ENCODE measurements around the gene TNPO1. TPM values are rescaled to one million over a fixed set of nuclear protein-coding genes. Genes with fewer than 3 reads are reported as not detected.

TNPO1 gene
- total and polyA plus RNA-seq, 2 experiments from 2014 or later = 53.5 to 128 TPM

DNA sequence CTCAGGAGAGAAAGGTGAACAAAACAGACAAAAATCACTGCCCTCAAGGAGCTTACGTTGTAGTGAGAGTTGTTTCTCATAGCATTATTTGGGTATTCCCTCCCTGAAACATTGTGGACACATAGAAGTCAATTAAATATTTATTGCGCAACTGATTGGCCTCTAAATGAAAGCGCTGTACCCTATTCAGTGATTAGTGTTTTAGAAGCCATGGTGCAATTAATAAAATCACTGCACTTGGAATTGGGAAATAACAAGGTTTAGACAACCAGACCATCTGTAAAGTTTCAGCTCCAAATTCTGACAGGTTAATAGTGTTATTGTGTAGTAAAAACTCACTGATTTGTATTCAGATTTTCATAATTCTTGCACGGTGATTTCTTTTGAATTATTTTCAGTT, 35.9 kb downstream of the TNPO1 start:
- WGBS (ENCODE audit: low lambda C conversion rate, missing lambda C conversion rate) = 92% methylated on average over 4 of the region's 4 CpGs
- Histone ChIP-seq H3K9me2 (replicated peaks; ENCODE audit: insufficient read depth) (no peaks in the 10 kb centered on the region), H3K27me3 (no peaks in the 10 kb centered on the region), H3K4me1 (ENCODE audit: insufficient read depth) (peaks cover 32% of the 10 kb centered on the region), H3K36me3 (replicated peaks; ENCODE audit: insufficient read depth, low read depth) (no peaks in the 10 kb centered on the region), H3K79me2 (peaks cover 90% of the 10 kb centered on the region), H2AFZ (no peak overlapping the region), H3K4me3 (no peak overlapping the region), H3K4me2 (peak overlapping the region; percentile 89), H4K20me1 (ENCODE audit: insufficient read depth, poor library complexity, severe bottlenecking) (peaks cover 60% of the 10 kb centered on the region), H3K9me3 (ENCODE audit: low read depth) (no peaks in the 10 kb centered on the region), H3K27ac (no peak overlapping the region)
- no peak for TF ChIP-seq EZH2phosphoT487 (IDR thresholded peaks at IDR 0.05; ENCODE audit: low read depth, severe bottlenecking, unreplicated experiment)
- TF ChIP-seq EZH2 (IDR thresholded peaks at IDR 0.05; ENCODE audit: borderline replicate concordance) = no peak
- TF ChIP-seq, protein P1, sequence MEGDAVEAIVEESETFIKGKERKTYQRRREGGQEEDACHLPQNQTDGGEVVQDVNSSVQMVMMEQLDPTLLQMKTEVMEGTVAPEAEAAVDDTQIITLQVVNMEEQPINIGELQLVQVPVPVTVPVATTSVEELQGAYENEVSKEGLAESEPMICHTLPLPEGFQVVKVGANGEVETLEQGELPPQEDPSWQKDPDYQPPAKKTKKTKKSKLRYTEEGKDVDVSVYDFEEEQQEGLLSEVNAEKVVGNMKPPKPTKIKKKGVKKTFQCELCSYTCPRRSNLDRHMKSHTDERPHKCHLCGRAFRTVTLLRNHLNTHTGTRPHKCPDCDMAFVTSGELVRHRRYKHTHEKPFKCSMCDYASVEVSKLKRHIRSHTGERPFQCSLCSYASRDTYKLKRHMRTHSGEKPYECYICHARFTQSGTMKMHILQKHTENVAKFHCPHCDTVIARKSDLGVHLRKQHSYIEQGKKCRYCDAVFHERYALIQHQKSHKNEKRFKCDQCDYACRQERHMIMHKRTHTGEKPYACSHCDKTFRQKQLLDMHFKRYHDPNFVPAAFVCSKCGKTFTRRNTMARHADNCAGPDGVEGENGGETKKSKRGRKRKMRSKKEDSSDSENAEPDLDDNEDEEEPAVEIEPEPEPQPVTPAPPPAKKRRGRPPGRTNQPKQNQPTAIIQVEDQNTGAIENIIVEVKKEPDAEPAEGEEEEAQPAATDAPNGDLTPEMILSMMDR (IDR thresholded peaks at IDR 0.05; ENCODE audit: poor library complexity) = no peak
- no peak for DNase-seq (ENCODE audit: low spot score)

DNA sequence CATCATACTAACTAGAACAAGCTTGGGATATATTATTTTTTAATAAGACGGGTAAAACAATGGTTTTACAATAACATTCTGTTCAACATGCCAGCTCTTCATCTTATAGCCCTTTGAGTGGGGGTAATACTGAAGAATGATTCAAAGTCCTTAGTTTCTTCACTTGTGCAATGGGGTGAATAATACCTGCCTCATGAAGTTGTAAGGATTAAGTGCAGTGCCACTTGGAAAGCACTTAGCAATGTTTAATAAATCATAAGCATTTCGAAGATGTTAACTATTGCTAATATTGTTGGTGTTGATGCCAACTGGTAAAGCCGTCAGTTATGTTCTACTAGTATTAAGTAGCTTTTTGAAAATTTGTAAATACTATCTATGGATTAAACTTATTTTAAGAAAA, 38.0 kb downstream of the TNPO1 start:
- Histone ChIP-seq H3K27me3 (no peaks in the 10 kb centered on the region), H3K27ac (no peak overlapping the region), H2AFZ (no peak overlapping the region), H3K9me2 (replicated peaks; ENCODE audit: insufficient read depth) (no peaks in the 10 kb centered on the region), H3K4me1 (ENCODE audit: insufficient read depth) (peaks cover 26% of the 10 kb centered on the region), H3K79me2 (peaks cover 97% of the 10 kb centered on the region), H3K36me3 (replicated peaks; ENCODE audit: insufficient read depth, low read depth) (no peaks in the 10 kb centered on the region), H4K20me1 (ENCODE audit: insufficient read depth, poor library complexity, severe bottlenecking) (peaks cover 63% of the 10 kb centered on the region), H3K9me3 (ENCODE audit: low read depth) (no peaks in the 10 kb centered on the region), H3K4me2 (no peak overlapping the region), H3K4me3 (no peak overlapping the region)
- DNase-seq (ENCODE audit: low spot score) = no peak
- 94% methylated on average over 3 of the region's 3 CpGs for WGBS (ENCODE audit: low lambda C conversion rate, missing lambda C conversion rate)
- TF ChIP-seq EZH2 (IDR thresholded peaks at IDR 0.05; ENCODE audit: borderline replicate concordance) (no peak), EZH2phosphoT487 (IDR thresholded peaks at IDR 0.05; ENCODE audit: low read depth, severe bottlenecking, unreplicated experiment) (no peak)
- TF ChIP-seq, protein P1 (IDR thresholded peaks at IDR 0.05; ENCODE audit: poor library complexity) = no peak

DNA sequence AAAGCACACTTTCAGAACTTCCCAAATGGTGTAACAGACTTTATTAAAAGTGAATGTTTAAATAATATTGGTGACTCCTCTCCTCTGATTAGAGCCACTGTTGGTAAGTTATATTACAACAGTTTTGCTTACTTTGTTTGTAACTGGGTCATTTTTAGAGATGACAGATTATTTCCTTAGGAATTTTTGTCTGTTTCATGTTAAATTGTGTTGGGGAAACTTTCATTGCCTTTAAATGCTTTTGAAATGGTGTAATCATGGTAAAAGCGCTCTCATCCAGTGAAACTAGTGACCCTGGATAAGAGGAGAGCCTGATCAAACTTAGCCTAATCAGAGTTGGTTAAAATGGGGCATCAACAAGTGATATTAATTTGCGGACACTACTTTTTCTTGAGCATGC, 39.4 kb downstream of the TNPO1 start:
- H3K9me2 ChIP-seq (replicated peaks; ENCODE audit: insufficient read depth) = no peaks in the 10 kb centered on the region
- H3K27me3 ChIP-seq = no peaks in the 10 kb centered on the region
- TF ChIP-seq EZH2 (IDR thresholded peaks at IDR 0.05; ENCODE audit: borderline replicate concordance) = no peak
- no peak for TF ChIP-seq EZH2phosphoT487 (IDR thresholded peaks at IDR 0.05; ENCODE audit: low read depth, severe bottlenecking, unreplicated experiment)
- TF ChIP-seq, protein P1 (IDR thresholded peaks at IDR 0.05; ENCODE audit: poor library complexity) = no peak
- H3K4me1 ChIP-seq (ENCODE audit: insufficient read depth) = peaks cover 15% of the 10 kb centered on the region
- no peaks in the 10 kb centered on the region for H3K36me3 ChIP-seq (replicated peaks; ENCODE audit: insufficient read depth, low read depth)
- H4K20me1 ChIP-seq (ENCODE audit: insufficient read depth, poor library complexity, severe bottlenecking) = peaks cover 58% of the 10 kb centered on the region
- no peaks in the 10 kb centered on the region for H3K9me3 ChIP-seq (ENCODE audit: low read depth)
- DNase-seq (ENCODE audit: low spot score) = no peak
- H3K27ac ChIP-seq = no peak overlapping the region
- no peak overlapping the region for H2AFZ ChIP-seq
- peaks cover 97% of the 10 kb centered on the region for H3K79me2 ChIP-seq
- H3K4me2 ChIP-seq = no peak overlapping the region
- H3K4me3 ChIP-seq = no peak overlapping the region
- 86% methylated on average over 2 of the region's 2 CpGs for WGBS (ENCODE audit: low lambda C conversion rate, missing lambda C conversion rate)

DNA sequence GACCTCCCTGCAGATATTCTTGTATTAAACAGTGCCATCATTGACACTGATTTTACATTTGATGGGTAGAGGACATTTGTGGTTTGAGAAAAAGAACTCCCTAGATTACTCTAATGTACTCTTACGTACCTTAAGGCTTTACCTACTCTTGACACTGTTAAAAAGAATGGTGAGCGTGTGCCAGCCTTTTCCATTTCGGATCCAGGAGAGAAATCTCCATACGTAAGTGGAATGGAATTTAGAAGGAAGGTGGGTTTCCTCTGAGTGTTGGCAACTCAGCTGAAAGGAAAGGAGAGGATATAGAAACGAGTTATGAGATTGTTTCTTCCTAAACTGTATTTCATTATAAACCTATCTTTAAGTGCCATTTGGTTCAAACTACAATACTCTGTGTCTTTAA, 40.9 kb downstream of the TNPO1 start:
- TF ChIP-seq EZH2 (IDR thresholded peaks at IDR 0.05; ENCODE audit: borderline replicate concordance) (no peak), EZH2phosphoT487 (IDR thresholded peaks at IDR 0.05; ENCODE audit: low read depth, severe bottlenecking, unreplicated experiment) (no peak)
- TF ChIP-seq, protein P1 (IDR thresholded peaks at IDR 0.05; ENCODE audit: poor library complexity) = no peak
- peaks cover 6% of the 10 kb centered on the region for H3K4me1 ChIP-seq (ENCODE audit: insufficient read depth)
- peaks cover 97% of the 10 kb centered on the region for H3K79me2 ChIP-seq
- no peak for DNase-seq (ENCODE audit: low spot score)
- 88% methylated on average over 5 of the region's 5 CpGs for WGBS (ENCODE audit: low lambda C conversion rate, missing lambda C conversion rate)
- H2AFZ ChIP-seq = no peak overlapping the region
- no peaks in the 10 kb centered on the region for H3K27me3 ChIP-seq
- H3K27ac ChIP-seq = no peak overlapping the region
- peaks cover 55% of the 10 kb centered on the region for H4K20me1 ChIP-seq (ENCODE audit: insufficient read depth, poor library complexity, severe bottlenecking)
- no peaks in the 10 kb centered on the region for H3K36me3 ChIP-seq (replicated peaks; ENCODE audit: insufficient read depth, low read depth)
- H3K4me2 ChIP-seq = no peak overlapping the region
- no peaks in the 10 kb centered on the region for H3K9me2 ChIP-seq (replicated peaks; ENCODE audit: insufficient read depth)
- H3K9me3 ChIP-seq (ENCODE audit: low read depth) = no peaks in the 10 kb centered on the region
- no peak overlapping the region for H3K4me3 ChIP-seq
